K562 (cell line): ENCODE measurements around the gene SUFU. TPM values are rescaled to one million over a fixed set of nuclear protein-coding genes. Genes with fewer than 3 reads are reported as not detected.

ENCODE experiments used
- ATAC-seq: fragments of 200-7000 bp; cut with Tn5 transposase; 3 replicates; pipeline ENCODE4 v1.9.1; 2020; ENCODE audit warnings: moderate library complexity
- BruUV-seq: library from RNA; stranded (reverse); fragments of 400-500 nt; replicated peaks from 2 replicates; lab custom pipeline; 2021; lab: Mats Ljungman, UMichigan
- CTCF ChIA-PET: fragments of 300-600 bp; formaldehyde crosslinking; extraction: SDS; loops from one replicate; lab custom pipeline; 2021; ENCODE audit warnings: low intra/inter-chr PET ratio; lab: Yijun Ruan, JAX
- POLR2A ChIA-PET: fragments of 300-600, 350-650 bp; sonication (Branson Sonifier 250); formaldehyde crosslinking; extraction: SDS; loops from one replicate; lab custom pipeline; 2021; ENCODE audit warnings: antibody characterized with exemption, inconsistent platforms; lab: Yijun Ruan, JAX
- DNase-seq, 4 experiments: peaks; one replicate each; pipeline versions ENCODE4 v3.0.0 to v3.0.0-alpha.2; 2011 to 2018; ENCODE audit warnings: low spot score in 3 of 4, mixed read lengths in 3 of 4; ENCODE audit errors: extremely low read depth in 1 of 4
- FAIRE-seq: peaks from 2 replicates; lab custom pipeline; 2011; peaks lifted over from hg19 to GRCh38; lab: Jason Lieb, UNC
- H2AFZ ChIP-seq: 2 replicates; pipeline ENCODE4 v1.6.0; 2011; ENCODE audit warnings: low read depth, low read length, control low read depth, inconsistent platforms
- H3K27ac ChIP-seq: fragments of 200-600 bp; 3 replicates; pipeline ENCODE4 v1.8.0; 2011; ENCODE audit warnings: low read depth, mild to moderate bottlenecking, control low read depth, inconsistent platforms, low read length, moderate library complexity, mixed read lengths; ENCODE audit errors: extremely low read depth
- H3K27me3 ChIP-seq, 2 experiments: fragments of 300-600 bp in 1 of 2; 2 replicates in 1 of 2; 3 replicates in 1 of 2; pipeline versions ENCODE4 v1.6.0 to v1.8.0; 2011; ENCODE audit warnings: inconsistent platforms in 2 of 2, low read length in 2 of 2, mild to moderate bottlenecking in 1 of 2, mixed read lengths in 1 of 2, moderate library complexity in 1 of 2; ENCODE audit not compliant: control insufficient read depth in 2 of 2, insufficient read depth in 2 of 2
- H3K36me3 ChIP-seq: fragments of 300-600 bp; 3 replicates; pipeline ENCODE4 v1.8.0; 2011; ENCODE audit warnings: mild to moderate bottlenecking, low read length, inconsistent platforms; ENCODE audit not compliant: control insufficient read depth, insufficient read depth
- H3K4me1 ChIP-seq, 2 experiments: fragments of 200-600 bp in 1 of 2; replicated peaks in 1 of 2; 2 replicates in 1 of 2; 3 replicates in 1 of 2; pipeline versions ENCODE4 v1.5.1 to v1.8.0; 2011; ENCODE audit warnings: inconsistent platforms in 2 of 2, low read length in 2 of 2, mild to moderate bottlenecking in 1 of 2, mixed read lengths in 1 of 2, moderate library complexity in 1 of 2; ENCODE audit not compliant: control insufficient read depth in 2 of 2, insufficient read depth in 2 of 2
- H3K4me2 ChIP-seq: 2 replicates; pipeline ENCODE4 v1.6.1; 2011; ENCODE audit warnings: low read length, control low read depth, inconsistent platforms, mixed read lengths; ENCODE audit not compliant: insufficient read depth
- H3K4me3 ChIP-seq: fragments of 200-600 bp; sonication (generic), shearing (Covaris generic); 2 replicates; pipeline ENCODE4 v1.5.1; 2016; ENCODE audit warnings: control low read depth, inconsistent platforms
- H3K79me2 ChIP-seq: fragments of 200-600 bp; 3 replicates; pipeline ENCODE4 v1.8.0; 2011; ENCODE audit warnings: low read length, inconsistent platforms; ENCODE audit not compliant: control insufficient read depth, insufficient read depth
- H3K9ac ChIP-seq, 2 experiments: 2 replicates each; pipeline versions ENCODE4 v1.6.0 to v1.6.1; 2011; ENCODE audit warnings: low read depth in 2 of 2, low read length in 2 of 2, control low read depth in 1 of 2, inconsistent platforms in 1 of 2, mild to moderate bottlenecking in 1 of 2, mixed read lengths in 1 of 2; ENCODE audit not compliant: insufficient read depth in 1 of 2
- H3K9me1 ChIP-seq: one replicate; pipeline ENCODE4 v1.6.0; 2011; ENCODE audit warnings: inconsistent platforms, mild to moderate bottlenecking, low read length, moderate library complexity; ENCODE audit not compliant: control insufficient read depth, insufficient read depth
- H3K9me3 ChIP-seq: replicated peaks from 2 replicates; pipeline ENCODE4 v1.5.1; 2011; ENCODE audit warnings: low read depth, low read length, inconsistent platforms; ENCODE audit not compliant: control insufficient read depth, insufficient read depth
- H4K20me1 ChIP-seq: replicated peaks from 2 replicates; pipeline ENCODE4 v1.6.1; 2011; ENCODE audit warnings: low read length, inconsistent platforms, mixed read lengths; ENCODE audit not compliant: control insufficient read depth, insufficient read depth
- ARID1B ChIP-seq: fragments of 450-650 bp; IDR thresholded peaks from 2 replicates; pipeline ENCODE4 v1.6.1; 2016; ENCODE audit warnings: antibody characterized with exemption, mild to moderate bottlenecking, inconsistent platforms
- IFI16 ChIP-seq: fragments of 250-450 bp; sonication (Bioruptor Pico); IDR thresholded peaks from 2 replicates; pipeline ENCODE4 v2.1.2; 2022; ENCODE audit warnings: mild to moderate bottlenecking, inconsistent platforms
- ILK ChIP-seq: fragments of 450-650 bp; IDR thresholded peaks from 2 replicates; pipeline ENCODE4 v1.6.1; 2016; ENCODE audit warnings: missing genetic modification characterization, low read depth, mild to moderate bottlenecking, missing compliant biosample characterization, moderate library complexity, borderline replicate concordance
- MGA ChIP-seq: fragments of 450-650 bp; IDR thresholded peaks from 2 replicates; pipeline ENCODE4 v1.6.1; 2016; ENCODE audit warnings: mild to moderate bottlenecking, moderate library complexity
- SIRT6 ChIP-seq: IDR thresholded peaks from one replicate; pipeline ENCODE4 v1.6.1; 2012; ENCODE audit warnings: low read depth, mild to moderate bottlenecking, control low read depth, inconsistent platforms, low read length, moderate library complexity
- ZBTB26 ChIP-seq: fragments of 450-650 bp; formaldehyde crosslinking; IDR thresholded peaks from 2 replicates; pipeline ENCODE4 v1.4.0; 2022; ENCODE audit warnings: missing genetic modification characterization
- WGBS: fragments of 100-300 bp; shearing (Covaris generic); methylation state at CpG from one replicate; pipeline ENCODE4 v1.1.6; 2016; ENCODE audit warnings: low coverage, mixed read lengths; ENCODE audit not compliant: insufficient coverage; ENCODE audit errors: missing lambda C conversion rate; 5-methylcytosine and 5-hydroxymethylcytosine counted together
- in situ Hi-C: fragments of 300-500 bp; cut with MboI; formaldehyde crosslinking; loops from 4 replicates; pipeline ENCODE4 v1.15.0; 2018; ENCODE audit warnings: inconsistent platforms, mixed read lengths
- intact Hi-C: fragments of 100-400 bp; cut with micrococcal nuclease; formaldehyde crosslinking; loops from 2 replicates; pipeline ENCODE4 v1.14.2; 2022
- polyA plus RNA-seq, 8 experiments: library from polyadenylated mRNA; depleted of rRNA in 4 of 8; stranded (reverse) in 5 of 8; unstranded in 3 of 8; fragments of >200 nt; fragmentation: Nextera tagmentation in 2 of 8; fragmentation: Illumina TruSeq in 1 of 8; extraction: Ambion mirVana in 2 of 8; extraction: Trizol in 1 of 8; gene quantifications; 2 replicates each; pipeline versions ENCODE4 v1.2.1 to v1.2.3, GENCODE V29; 2011 to 2014; ENCODE audit warnings: inconsistent platforms in 1 of 8, missing spikeins in 1 of 8
- total RNA-seq, 7 experiments: library from RNA; depleted of rRNA in 6 of 7; stranded (reverse); fragments of >200 nt in 6 of 7; fragmentation: Illumina TruSeq in 2 of 7; extraction: Trizol in 2 of 7; gene quantifications; 2 replicates each; pipeline versions ENCODE4 v1.2.1 to v1.2.3, GENCODE V29; 2011 to 2021; ENCODE audit warnings: low replicate concordance in 1 of 7

The SUFU gene
- total and polyA plus RNA-seq, 9 of the 15 experiments (the other 6 are each of a cell fraction or from before 2014, with no cell fraction given): 0.59 to 6.3 (median 0.82) TPM

DNA sequence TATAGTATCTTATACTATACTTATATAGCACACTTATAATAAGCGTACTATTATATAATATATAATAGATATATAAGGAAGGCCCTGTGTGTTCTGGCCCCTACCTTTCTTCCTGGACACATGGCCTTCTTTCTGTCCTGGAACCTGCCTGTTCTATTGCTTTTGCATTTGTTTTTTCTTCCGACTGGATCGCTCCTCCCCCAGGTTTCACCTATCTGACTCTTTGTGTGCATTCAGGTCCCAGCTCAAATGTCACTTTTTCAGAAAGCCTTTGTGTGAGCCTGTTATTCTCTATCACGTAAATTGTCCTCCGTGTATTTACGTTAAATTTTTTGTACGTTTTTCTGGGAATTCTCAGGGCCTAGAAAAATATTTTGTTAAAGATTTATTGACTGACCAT, 137.6 kb downstream of the SUFU start:
- Histone ChIP-seq H3K9me1 (no peaks in the 10 kb centered on the region), H3K4me2 (peak overlapping the region; percentile 91), H3K79me2 (peaks cover 35% of the 10 kb centered on the region), H4K20me1 (no peaks in the 10 kb centered on the region), H3K9me3 (no peaks in the 10 kb centered on the region), H3K4me3 (peak overlapping the region; percentile 78), H3K36me3 (no peaks in the 10 kb centered on the region), H3K4me1 (peaks cover 2 to 38% of the 10 kb centered on the region in 2 experiments; a peak in 4 of 5 replicates), H3K27me3 (no peaks in the 10 kb centered on the region), H2AFZ (peak overlapping the region; percentile 93), H3K27ac (peak overlapping the region; percentile 79; the same call in 2 of the 3 replicates), H3K9ac (peak overlapping the region in 1 of 2 experiments; percentile 72; a peak in 2 of 4 replicates)
- in situ Hi-C loops (no loop called here), intact Hi-C loops (loop anchor here (5.0 kb wide), 1 partner anchor 34 kb away; no protein-coding TSS in a partner anchor)
- WGBS: 5% methylated on average over 7 of the region's 7 CpGs
- TSS peak; percentile 62 for BruUV-seq
- ATAC-seq: no peak
- ChIA-PET POLR2A (interaction anchor here (0.9 to 1.2 kb wide), 3 partner anchors 12 to 215 kb away, joined by 3 to 5 read pairs (median 3); no protein-coding TSS in a partner anchor), CTCF (no interaction called here)
- no peak for FAIRE-seq
- peak in 1 of 4 experiments; percentile 43 for DNase-seq
- TF ChIP-seq MGA (0 out of 2 replicates have a peak, but pooled peaks have one; percentile 22), SIRT6 (no peak), ZBTB26 (CRISPR knock-in tag) (no peak), ARID1B (no peak), ILK (no peak), IFI16 (CRISPR knock-in tag) (no peak)
